ENCODE data around the gene ACOX1.

DNA sequence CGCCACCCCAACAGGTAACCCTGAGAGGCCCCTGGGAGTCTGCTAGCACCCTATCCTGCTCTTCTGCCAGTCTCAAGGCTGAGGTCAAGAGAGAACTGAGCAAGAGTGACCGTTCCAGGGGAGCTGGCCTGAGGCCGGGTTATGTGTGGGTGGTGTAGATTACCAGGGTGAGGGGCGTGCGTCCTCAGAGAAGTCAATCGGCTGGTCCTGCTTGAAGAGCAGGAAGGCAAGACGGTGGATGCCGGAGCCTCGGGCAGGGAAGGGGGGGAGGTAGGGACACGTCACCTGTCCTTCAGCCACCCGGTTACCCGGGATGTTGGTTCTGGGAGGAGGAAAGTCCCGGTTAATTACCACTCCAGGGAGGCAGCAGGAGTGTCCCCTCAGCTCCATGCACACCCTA, 79.6 kb downstream of the ACOX1 start:
- TF ChIP-seq GATA3 (IDR thresholded peaks at IDR 0.05; ENCODE audit: low read depth, low read length), result no peak
- no peak for TF ChIP-seq GATA2 (IDR thresholded peaks at IDR 0.05; ENCODE audit: low read depth, low read length)
